SU-DHL-6 (cell line): ENCODE results near the gene BLVRB.
"Not testable (repeated sequence)": the region's sequence is repeated elsewhere in the genome, so short reads cannot be mapped to it uniquely, and the experiment has no call there.

Source experiments
- H2AFZ ChIP-seq: fragments of 200-600 bp; sonication (generic); 2 replicates; pipeline ENCODE4 v1.6.1; 2014; ENCODE audit warnings: low read depth, mild to moderate bottlenecking, moderate library complexity, mixed read lengths, antibody characterized with exemption, low read length; ENCODE audit not compliant: severe bottlenecking
- H3F3A ChIP-seq: fragments of 200-600 bp; shearing (Covaris generic); 2 replicates; pipeline ENCODE4 v1.6.0; 2016; ENCODE audit warnings: antibody characterized with exemption, mild to moderate bottlenecking; ENCODE audit not compliant: insufficient read depth
- H3K27ac ChIP-seq: fragments of 200-600 bp; sonication (generic); 2 replicates; pipeline ENCODE4 v1.5.1; 2016; ENCODE audit warnings: low read depth, mild to moderate bottlenecking, low read length, moderate library complexity, mixed read lengths
- H3K27me3 ChIP-seq: fragments of 200-600 bp; sonication (generic), shearing (Covaris generic); 2 replicates; pipeline ENCODE4 v1.6.0; 2014; ENCODE audit warnings: mild to moderate bottlenecking, low read length
- H3K36me3 ChIP-seq: fragments of 200-600 bp; sonication (generic); 2 replicates; pipeline ENCODE4 v1.6.1; 2014; ENCODE audit warnings: mild to moderate bottlenecking, low read length, mixed read lengths
- H3K4me2 ChIP-seq: fragments of 300-600, 200-600 bp; shearing (Covaris generic), sonication (generic); 2 replicates; pipeline ENCODE4 v1.6.0; 2014; ENCODE audit warnings: low read length, low read depth, mild to moderate bottlenecking; ENCODE audit not compliant: poor library complexity, severe bottlenecking
- H3K4me3 ChIP-seq: fragments of 200-600 bp; sonication (generic); 2 replicates; pipeline ENCODE4 v1.5.1; 2014; ENCODE audit warnings: antibody characterized with exemption, low read length, mild to moderate bottlenecking, mixed read lengths; ENCODE audit not compliant: insufficient read depth, poor library complexity, severe bottlenecking
- H3K79me2 ChIP-seq: fragments of 200-600 bp; sonication (generic); 2 replicates; pipeline ENCODE4 v1.6.1; 2014; ENCODE audit warnings: mild to moderate bottlenecking, low read length, moderate library complexity; ENCODE audit not compliant: insufficient read depth
- H3K9ac ChIP-seq: fragments of 200-600 bp; sonication (generic); 2 replicates; pipeline ENCODE4 v1.7.0; 2014; ENCODE audit warnings: mild to moderate bottlenecking, low read length
- H3K9me2 ChIP-seq: fragments of 200-600 bp; sonication (generic); replicated peaks from 2 replicates; pipeline ENCODE4 v1.6.1; 2014; ENCODE audit warnings: low read length; ENCODE audit not compliant: insufficient read depth
- H3K9me3 ChIP-seq: fragments of 200-600 bp; sonication (generic); 2 replicates; pipeline ENCODE4 v1.6.1; 2014; ENCODE audit warnings: low read length, mixed read lengths; ENCODE audit not compliant: insufficient read depth
- H4K20me1 ChIP-seq: fragments of 200-600 bp; sonication (generic); 2 replicates; pipeline ENCODE4 v1.6.1; 2014; ENCODE audit warnings: low read depth, mild to moderate bottlenecking, antibody characterized with exemption, low read length, moderate library complexity, mixed read lengths
- EZH2phosphoT487 ChIP-seq: fragments of 200-600 bp; sonication (generic), shearing (Covaris generic); conservative IDR thresholded peaks from 2 replicates; pipeline ENCODE4 v1.6.1; 2018; ENCODE audit warnings: mild to moderate bottlenecking, antibody characterized with exemption, low read length, moderate library complexity, mixed read lengths
- TF ChIP-seq, protein P1 (sequence below): fragments of 200-600 bp; sonication (generic); IDR thresholded peaks from one replicate; pipeline ENCODE4 v1.5.1; 2017; ENCODE audit warnings: antibody characterized with exemption, mild to moderate bottlenecking, low read length, moderate library complexity; ENCODE audit not compliant: insufficient read depth, poor library complexity, severe bottlenecking

Gene BLVRB

DNA sequence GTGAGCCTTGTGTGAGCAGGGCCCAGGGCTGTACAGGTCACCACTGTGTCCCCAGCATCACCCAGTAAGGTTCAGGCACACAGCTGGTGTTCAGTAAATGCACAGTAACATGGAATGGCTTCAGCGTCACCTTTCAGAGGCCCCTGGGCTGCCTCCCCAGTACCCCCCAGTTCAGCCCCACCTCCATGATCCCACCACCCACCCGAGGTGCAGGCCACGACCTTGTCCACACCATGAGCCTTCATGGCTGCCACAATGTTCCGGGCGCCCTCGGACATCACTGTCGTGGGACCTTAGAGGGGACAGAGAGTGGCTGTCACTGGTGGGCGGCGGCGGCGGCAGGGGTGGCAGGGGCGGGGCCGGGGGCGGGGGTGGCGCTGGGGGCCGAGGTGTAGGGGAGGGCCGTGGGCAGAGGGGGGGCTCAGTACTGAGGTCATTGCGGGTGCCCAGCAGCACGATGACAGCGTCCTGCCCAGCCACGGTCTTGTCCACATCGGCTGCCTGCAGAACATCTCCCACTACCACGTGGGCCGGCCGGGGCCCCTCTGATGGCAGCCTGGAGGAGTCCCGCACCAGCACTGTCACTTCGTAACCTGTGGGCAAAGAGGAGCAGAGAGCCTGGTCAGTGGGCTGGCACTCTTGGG is 7.5 kb downstream of the BLVRB start:
- Histone ChIP-seq H3F3A (no peaks in the 10 kb centered on the region), H3K4me3 (no peak overlapping the region), H3K79me2 (no peaks in the 10 kb centered on the region), H3K4me2 (no peak overlapping the region), H3K9me2 (no peaks in the 10 kb centered on the region), H4K20me1 (no peaks in the 10 kb centered on the region), H2AFZ (no peak overlapping the region), H3K27ac (no peak overlapping the region), H3K36me3 (no peaks in the 10 kb centered on the region), H3K9me3 (no peaks in the 10 kb centered on the region), H3K27me3 (no peaks in the 10 kb centered on the region), H3K9ac (no peak overlapping the region)
- TF ChIP-seq, protein P1, sequence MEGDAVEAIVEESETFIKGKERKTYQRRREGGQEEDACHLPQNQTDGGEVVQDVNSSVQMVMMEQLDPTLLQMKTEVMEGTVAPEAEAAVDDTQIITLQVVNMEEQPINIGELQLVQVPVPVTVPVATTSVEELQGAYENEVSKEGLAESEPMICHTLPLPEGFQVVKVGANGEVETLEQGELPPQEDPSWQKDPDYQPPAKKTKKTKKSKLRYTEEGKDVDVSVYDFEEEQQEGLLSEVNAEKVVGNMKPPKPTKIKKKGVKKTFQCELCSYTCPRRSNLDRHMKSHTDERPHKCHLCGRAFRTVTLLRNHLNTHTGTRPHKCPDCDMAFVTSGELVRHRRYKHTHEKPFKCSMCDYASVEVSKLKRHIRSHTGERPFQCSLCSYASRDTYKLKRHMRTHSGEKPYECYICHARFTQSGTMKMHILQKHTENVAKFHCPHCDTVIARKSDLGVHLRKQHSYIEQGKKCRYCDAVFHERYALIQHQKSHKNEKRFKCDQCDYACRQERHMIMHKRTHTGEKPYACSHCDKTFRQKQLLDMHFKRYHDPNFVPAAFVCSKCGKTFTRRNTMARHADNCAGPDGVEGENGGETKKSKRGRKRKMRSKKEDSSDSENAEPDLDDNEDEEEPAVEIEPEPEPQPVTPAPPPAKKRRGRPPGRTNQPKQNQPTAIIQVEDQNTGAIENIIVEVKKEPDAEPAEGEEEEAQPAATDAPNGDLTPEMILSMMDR: no peak

DNA sequence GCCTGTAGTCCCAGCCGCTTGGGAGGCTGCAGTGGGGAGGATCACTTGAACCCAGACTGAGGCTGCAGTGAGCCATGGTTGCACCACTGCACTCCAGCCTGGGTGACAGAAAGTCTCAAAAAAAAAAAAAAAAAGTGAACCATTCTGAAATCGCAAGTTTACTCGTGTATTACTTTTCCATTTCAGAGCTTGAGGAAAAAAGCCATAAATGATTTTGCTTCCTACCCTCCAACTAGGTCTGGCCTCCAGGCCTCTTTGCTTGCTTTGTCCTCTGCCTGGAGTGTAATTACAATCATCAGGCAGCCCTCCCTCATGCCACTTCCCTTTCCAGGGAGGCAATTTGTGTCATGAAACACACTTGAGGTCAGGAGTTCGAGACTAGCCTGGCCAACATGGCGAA is 8.5 kb downstream of the BLVRB start:
- H3K9me3 ChIP-seq: no peaks in the 10 kb centered on the region
- no peaks in the 10 kb centered on the region for H3K79me2 ChIP-seq
- no peak overlapping the region for H3K4me3 ChIP-seq
- no peaks in the 10 kb centered on the region for H4K20me1 ChIP-seq
- no peak overlapping the region for H2AFZ ChIP-seq
- H3K9ac ChIP-seq: no peak overlapping the region
- H3F3A ChIP-seq: no peaks in the 10 kb centered on the region
- H3K27me3 ChIP-seq: no peaks in the 10 kb centered on the region
- TF ChIP-seq, protein P1: no peak
- TF ChIP-seq EZH2phosphoT487: no peak
- H3K4me2 ChIP-seq: no peak overlapping the region
- no peaks in the 10 kb centered on the region for H3K36me3 ChIP-seq
- no peak overlapping the region for H3K27ac ChIP-seq
- H3K9me2 ChIP-seq: no peaks in the 10 kb centered on the region

DNA sequence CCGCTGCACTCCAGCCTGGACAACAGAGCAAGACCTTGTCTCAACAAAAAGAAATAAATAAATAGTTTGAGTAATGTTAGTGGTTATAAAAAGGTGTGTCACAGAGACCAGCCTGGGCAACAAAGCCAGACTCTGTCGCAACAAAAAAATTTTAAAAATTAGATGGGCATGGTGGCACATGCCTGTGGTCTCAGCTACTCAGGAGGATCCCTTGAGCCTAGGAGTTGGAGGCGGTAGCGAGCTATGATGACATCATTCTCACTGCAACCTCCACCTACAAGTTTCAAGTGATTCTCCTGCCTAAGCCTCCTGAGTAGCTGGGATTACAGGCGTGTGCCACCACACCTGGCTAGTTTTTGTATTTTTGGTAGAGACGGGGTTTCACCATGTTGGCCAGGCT is 11.6 kb downstream of the BLVRB start:
- not testable (repeated sequence) for H3K27me3 ChIP-seq, H3K9me3 ChIP-seq, H3K27ac ChIP-seq, H3K79me2 ChIP-seq, H4K20me1 ChIP-seq, H3K4me3 ChIP-seq, H3K9me2 ChIP-seq, H3K9ac ChIP-seq, H3K4me2 ChIP-seq, H3K36me3 ChIP-seq, H3F3A ChIP-seq, H2AFZ ChIP-seq

DNA sequence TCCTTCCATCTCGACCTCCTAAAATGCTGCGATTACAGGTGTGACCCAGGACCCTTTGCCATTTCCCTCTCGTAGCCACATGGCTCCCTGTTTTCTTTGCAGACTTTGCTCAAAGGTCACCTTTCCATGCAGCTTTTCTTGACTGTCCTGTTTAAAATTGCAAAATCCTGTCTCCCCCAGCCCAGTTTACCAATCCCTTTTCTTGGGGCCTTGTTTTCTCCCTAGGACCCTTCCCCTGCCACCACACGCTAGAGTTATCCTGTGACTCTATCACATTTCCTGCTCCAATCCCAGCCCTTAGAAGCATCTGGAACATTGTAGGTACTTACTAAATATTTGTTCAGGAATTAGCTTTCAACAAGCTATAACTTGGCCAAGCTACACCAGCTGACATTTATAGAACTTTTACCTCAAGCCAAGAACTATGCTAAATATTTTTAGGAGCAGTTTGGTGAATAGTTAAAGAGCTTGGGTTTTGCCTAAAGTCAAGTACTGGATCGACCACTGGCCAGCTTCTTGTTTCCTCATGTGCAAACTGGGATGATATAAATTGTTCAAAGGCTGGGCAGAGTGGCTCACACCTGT is 12.3 kb downstream of the BLVRB start:
- Histone ChIP-seq H3K27ac (no peak overlapping the region), H2AFZ (no peak overlapping the region), H3K9ac (no peak overlapping the region), H3K79me2 (no peaks in the 10 kb centered on the region), H3K4me2 (no peak overlapping the region), H3F3A (no peaks in the 10 kb centered on the region), H4K20me1 (no peaks in the 10 kb centered on the region), H3K27me3 (no peaks in the 10 kb centered on the region), H3K9me2 (no peaks in the 10 kb centered on the region), H3K36me3 (no peaks in the 10 kb centered on the region), H3K4me3 (no peak overlapping the region), H3K9me3 (no peaks in the 10 kb centered on the region)
- TF ChIP-seq, protein P1: no peak
- no peak for TF ChIP-seq EZH2phosphoT487
